Choroid plexus epithelial cell (primary cell): Measurements from ENCODE around the gene NFKB1.

ENCODE experiments used
- DNase-seq: peaks from one replicate; pipeline ENCODE4 v3.0.0-alpha.2; 2010; ENCODE audit warnings: low read depth
- H3K4me3 ChIP-seq: 2 replicates; pipeline ENCODE4 v1.5.1; 2011; ENCODE audit warnings: low read depth, mild to moderate bottlenecking, control low read depth, low read length, moderate library complexity
- CTCF ChIP-seq: conservative IDR thresholded peaks from 2 replicates; pipeline ENCODE4 v1.5.1; 2011; ENCODE audit warnings: low read depth, mild to moderate bottlenecking, control low read depth, inconsistent platforms, low read length, moderate library complexity

NFKB1 gene

GRCh38 chr4:102572452-102572851 is 71.3 kb downstream of the NFKB1 start:
- no peak for DNase-seq
- no peak overlapping the region for H3K4me3 ChIP-seq
- no peak for TF ChIP-seq CTCF

DNA sequence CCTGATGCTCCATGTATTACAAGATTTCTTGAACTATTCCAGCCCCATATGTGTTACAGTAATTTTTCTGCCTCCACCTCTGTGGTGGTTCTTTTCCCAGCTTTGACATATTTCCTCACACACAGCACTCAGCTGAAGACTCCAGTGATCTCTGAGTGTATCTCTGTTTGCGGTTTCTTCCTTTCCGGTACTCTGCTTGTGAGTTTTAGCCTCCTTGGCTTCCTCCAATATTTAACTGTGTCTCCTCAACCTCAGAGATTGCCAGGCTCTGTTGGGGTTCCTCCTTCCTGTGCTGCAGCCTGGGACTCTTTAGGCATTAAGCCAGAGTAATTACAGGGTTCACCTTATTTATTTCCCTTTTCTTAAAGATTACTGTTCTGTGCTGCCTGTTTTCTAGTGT is 73.2 kb downstream of the NFKB1 start:
- no peak for TF ChIP-seq CTCF
- peak; percentile 93 for DNase-seq

DNA sequence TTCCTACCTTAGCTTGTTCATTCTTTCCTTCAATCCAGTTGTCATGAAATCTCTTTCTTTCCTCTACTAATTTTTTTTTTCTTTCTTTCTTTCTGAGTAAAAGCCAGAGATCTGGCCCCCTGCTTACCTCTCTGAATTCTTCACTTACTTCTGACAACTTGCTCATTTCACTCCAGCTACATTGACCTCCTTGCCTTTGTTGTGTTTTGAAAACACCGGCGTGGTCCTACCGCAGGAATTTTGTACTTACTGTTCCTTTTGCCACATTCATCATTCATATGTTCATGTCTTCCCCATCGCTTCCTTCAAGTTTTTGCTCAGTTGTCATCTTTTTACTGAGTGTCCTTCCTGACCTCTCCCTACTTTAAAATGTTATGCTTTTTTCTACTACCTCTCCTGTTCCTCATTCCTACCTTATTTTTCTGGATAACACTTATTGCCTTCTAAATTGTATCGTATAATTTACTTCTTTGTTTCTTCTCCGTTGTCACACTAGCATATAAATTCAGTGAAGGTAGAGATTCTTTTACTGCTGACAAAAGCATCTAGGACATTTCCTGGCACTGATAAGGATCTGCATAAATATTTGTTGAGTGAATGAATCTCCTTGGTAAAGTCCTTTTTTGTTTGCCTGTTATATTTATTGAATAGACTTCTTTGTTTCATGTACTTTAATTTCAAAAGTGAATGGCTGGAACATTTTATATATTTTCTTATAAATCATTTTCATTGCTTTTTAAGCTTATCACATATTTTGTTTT is 74.4 kb downstream of the NFKB1 start:
- TF ChIP-seq CTCF: no peak
- no peak overlapping the region for H3K4me3 ChIP-seq
- peak; percentile 82 for DNase-seq

More for the DNA sequence above, 73.2 kb downstream of the NFKB1 start:
- H3K4me3 ChIP-seq: no peak overlapping the region

DNA sequence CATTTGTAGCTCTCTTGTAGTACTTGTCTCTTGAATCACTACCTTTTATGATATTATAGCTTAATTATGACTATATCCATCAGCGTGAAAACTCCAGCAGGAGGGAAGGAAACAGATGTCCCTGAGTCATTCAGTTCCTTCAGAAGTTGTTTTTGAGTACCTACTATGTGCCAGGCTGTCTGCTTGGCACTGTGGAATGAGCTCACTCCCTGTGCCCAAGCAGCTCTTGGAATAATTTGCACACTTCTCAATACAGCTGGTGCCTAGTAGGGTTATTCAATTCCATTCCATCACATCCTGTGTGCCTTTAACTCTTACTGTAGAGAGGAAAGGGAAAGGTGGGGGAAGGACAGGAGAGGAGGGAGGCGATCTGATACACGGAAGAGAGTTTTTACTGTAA is 77.1 kb downstream of the NFKB1 start:
- no peak for DNase-seq
- TF ChIP-seq CTCF: no peak
- no peak overlapping the region for H3K4me3 ChIP-seq

- peak; percentile 41 for TF ChIP-seq CTCF
- no peak overlapping the region for H3K4me3 ChIP-seq
- peak; percentile 63 for DNase-seq
Observed at GRCh38 chr4:102578819-102579218, 77.7 kb downstream of the NFKB1 start.

DNA sequence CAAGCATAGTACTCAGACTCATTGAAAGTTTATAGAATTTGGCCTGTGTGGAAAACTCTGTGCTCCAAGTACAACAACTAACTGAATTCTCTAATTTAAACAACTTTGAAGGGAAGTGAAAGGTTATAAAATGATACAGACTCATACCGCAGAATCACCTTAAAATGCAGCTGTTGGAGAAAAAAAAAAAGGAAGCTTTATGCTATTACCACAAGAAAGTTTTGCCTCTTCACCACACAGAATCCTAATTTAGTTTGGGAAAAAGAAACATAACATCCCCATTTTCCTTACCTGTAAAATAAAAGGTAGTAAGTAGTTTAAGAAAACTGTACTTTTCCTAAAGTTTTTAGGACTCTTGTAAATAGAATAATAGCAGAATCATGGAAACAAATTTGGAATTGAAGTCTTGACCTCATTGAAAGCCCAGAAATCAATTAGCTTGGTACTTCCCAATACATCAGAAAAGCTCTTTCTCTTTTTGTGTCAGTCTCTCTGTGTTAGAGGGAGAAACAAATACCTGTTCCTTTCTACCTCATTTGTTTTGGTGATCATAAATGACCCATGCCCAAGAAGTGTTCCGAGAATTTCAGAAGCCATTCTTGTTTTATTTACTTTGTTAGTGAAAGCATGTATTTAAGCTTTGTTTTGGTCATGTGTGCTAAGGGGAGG is 78.8 kb downstream of the NFKB1 start:
- no peak for DNase-seq
- no peak overlapping the region for H3K4me3 ChIP-seq
- no peak for TF ChIP-seq CTCF

DNA sequence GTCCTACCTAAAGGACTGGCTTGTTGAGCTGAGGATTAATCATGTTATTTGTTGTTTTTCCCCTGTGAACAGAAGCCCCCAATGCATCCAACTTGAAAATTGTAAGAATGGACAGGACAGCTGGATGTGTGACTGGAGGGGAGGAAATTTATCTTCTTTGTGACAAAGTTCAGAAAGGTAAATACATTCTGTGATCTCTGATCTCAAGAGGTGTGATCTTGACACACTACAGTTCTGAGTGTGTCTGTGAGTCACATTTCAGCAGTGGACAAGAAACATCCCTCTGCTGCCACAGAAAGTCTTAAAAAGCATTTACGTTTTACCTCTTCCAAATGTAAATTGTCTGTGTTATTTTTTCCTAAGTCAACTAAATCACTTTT is 79.3 kb downstream of the NFKB1 start:
- TF ChIP-seq CTCF: no peak
- no peak for DNase-seq

More for the DNA sequence above, 79.3 kb downstream of the NFKB1 start:
- no peak overlapping the region for H3K4me3 ChIP-seq
